ENCODE results near the gene RPS15.
"Not testable (repeated sequence)": the region's sequence is repeated elsewhere in the genome, so short reads cannot be mapped to it uniquely, and the experiment has no call there.

RPS15 gene

DNA sequence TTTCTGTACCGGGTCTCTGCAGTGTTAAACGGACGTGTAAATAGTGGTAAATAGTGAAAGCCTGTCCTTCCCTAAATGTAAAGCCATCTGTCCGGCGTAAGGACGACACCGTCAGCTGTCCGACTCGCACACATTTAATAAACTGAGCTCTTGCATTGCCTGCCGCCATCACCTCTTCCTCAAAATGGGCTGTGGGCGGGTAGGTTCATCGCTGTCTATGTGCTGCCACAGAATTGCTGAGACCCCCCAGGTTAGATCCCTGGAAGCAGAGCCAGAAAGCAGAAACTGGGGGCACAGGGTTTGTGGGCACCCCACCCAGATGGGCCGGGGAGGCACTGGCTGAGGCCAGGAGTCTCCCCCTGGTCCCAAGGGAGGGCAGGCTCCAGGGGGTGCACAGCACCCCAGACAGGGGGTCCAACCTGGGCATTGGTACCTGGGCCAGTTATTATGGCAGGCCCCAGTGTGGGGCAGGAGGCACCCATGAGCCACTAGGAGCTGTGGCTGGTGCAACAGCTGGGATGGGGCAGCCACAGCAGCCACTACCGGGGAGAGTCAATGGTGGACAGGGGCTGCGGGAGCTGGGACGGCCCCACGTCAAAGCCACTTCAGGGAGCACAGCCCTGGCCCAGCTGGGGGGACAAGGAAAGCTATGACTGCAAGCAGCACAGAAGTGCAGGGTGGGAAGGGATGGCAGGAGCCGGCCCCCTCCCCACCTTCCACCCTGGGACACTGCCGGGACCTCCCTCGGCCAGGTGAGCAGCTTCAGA is 35.1 kb downstream of the RPS15 start:
- H3K4me1 ChIP-seq (ENCODE audit: control insufficient read depth, insufficient read depth, low read length) = peaks cover 26% of the 10 kb centered on the region
- H3K9ac ChIP-seq (ENCODE audit: low read length) = no peak overlapping the region
- H3K27me3 ChIP-seq (ENCODE audit: control insufficient read depth, insufficient read depth, low read length) = peaks cover 49% of the 10 kb centered on the region
- no peak overlapping the region for H3K4me3 ChIP-seq (ENCODE audit: low read length)
- H3K9me3 ChIP-seq (ENCODE audit: control insufficient read depth, low read length) = no peaks in the 10 kb centered on the region
- no peaks in the 10 kb centered on the region for H3K36me3 ChIP-seq (ENCODE audit: control insufficient read depth, insufficient read depth, low read length)

DNA sequence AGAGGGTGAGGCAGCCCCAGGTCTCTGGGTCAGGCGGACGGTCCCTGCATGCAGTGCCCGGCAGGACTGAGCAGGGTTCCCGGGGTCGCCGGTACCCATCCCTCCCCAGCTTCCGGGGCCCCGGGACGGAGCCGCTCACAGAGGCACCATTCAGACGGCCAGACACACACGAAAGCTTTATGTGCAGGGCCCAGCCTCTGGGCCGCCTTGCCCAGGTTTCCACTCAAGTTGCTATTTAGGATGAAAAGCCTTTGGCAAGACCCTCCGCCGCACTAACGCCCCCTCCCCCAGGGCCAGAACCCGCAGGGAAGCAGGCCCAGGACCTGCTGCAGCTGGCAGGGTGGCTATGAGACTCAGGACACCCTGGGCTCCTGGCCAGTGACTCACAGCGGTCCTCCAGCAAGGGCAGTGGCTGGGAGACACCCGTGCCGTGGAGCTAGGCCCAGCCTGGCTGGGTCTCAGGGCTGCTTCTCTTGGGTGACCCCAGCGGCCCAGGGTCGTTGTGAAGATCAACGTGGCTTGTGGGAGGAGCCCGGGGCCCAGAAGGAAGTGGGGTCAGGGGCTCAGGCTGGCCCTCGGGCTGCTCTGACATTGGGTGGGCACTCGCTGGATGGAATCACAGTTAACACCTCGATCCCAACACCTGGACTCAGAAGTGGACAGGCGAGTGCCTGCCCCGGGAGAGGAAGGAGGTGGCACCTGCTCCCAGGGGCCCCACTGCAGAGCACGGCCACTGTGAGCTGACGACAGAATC is 36.0 kb downstream of the RPS15 start:
- Histone ChIP-seq H3K9ac (ENCODE audit: low read length) (no peak overlapping the region), H3K4me3 (ENCODE audit: low read length) (no peak overlapping the region), H3K36me3 (ENCODE audit: control insufficient read depth, insufficient read depth, low read length) (no peaks in the 10 kb centered on the region), H3K4me1 (ENCODE audit: control insufficient read depth, insufficient read depth, low read length) (peaks cover 25% of the 10 kb centered on the region), H3K9me3 (ENCODE audit: control insufficient read depth, low read length) (no peaks in the 10 kb centered on the region), H3K27me3 (ENCODE audit: control insufficient read depth, insufficient read depth, low read length) (peaks cover 43% of the 10 kb centered on the region)

DNA sequence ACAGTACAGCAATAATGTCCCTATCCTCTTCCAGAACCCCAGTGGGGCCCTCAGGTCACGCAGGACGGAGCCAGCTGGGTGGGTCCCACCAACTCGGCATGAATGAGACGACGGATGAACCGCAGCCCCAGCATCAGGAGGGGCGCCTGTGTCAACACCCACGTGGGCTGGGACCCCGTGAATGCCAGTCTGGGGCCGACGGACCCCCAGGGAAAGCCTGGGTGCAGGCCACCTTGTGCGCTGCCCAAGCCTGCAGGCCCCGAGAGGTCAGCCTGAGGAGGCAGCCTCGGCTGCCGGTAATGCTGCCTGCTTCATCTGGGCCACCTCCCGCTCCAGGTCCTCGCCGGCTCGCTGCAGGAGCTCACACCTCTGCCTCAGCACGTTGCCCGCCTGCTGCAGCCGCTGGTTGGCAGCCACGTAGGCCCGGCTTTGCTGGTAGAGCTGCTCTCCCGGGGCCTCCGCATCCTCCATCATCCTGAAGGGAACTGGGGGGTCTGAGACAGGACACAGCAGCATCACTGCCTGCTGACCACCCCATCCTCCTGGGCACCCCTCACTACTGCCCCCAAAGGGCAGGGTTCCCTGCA is 36.7 kb downstream of the RPS15 start:
- H3K27me3 ChIP-seq (ENCODE audit: control insufficient read depth, insufficient read depth, low read length) = peaks cover 40% of the 10 kb centered on the region
- no peak overlapping the region for H3K9ac ChIP-seq (ENCODE audit: low read length)
- no peaks in the 10 kb centered on the region for H3K36me3 ChIP-seq (ENCODE audit: control insufficient read depth, insufficient read depth, low read length)
- no peaks in the 10 kb centered on the region for H3K9me3 ChIP-seq (ENCODE audit: control insufficient read depth, low read length)
- H3K4me1 ChIP-seq (ENCODE audit: control insufficient read depth, insufficient read depth, low read length) = peaks cover 24% of the 10 kb centered on the region
- H3K4me3 ChIP-seq (ENCODE audit: low read length) = no peak overlapping the region

DNA sequence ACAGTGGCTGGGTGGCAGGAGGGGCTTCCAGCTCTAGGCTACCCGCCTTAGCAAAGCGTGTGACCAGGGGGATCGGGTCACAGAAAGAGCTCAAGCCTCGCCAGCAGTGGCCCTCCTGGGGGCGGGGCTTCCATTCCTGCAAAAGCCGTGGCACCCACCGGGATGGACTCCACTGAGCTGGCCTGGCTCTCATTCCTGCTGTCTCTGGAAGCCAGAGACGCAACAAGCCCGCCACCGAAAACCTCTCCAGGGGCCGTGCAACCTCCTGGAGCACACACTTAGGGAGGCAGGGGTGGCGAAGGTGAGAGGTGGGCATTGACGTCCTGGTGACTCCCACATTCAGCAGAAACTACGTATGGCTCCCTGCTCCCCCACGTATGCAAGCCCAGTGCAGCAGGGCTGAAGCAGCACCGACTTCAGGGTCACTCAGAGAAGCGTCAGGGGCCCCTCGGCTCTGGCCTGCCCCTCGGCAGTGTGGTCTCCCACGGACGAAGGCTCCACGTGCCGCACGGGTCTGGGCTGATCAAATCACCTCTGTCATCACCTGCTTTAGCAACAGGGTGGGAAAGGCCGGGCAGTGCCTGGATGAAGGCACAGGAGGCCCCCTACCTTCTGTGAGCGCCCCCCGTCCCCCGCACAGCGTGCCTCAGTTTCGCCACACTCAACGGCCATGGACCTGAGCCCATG is 37.7 kb downstream of the RPS15 start:
- no peaks in the 10 kb centered on the region for H3K9me3 ChIP-seq (ENCODE audit: control insufficient read depth, low read length)
- no peak overlapping the region for H3K4me3 ChIP-seq (ENCODE audit: low read length)
- H3K4me1 ChIP-seq (ENCODE audit: control insufficient read depth, insufficient read depth, low read length) = peaks cover 14% of the 10 kb centered on the region
- no peak overlapping the region for H3K9ac ChIP-seq (ENCODE audit: low read length)
- no peaks in the 10 kb centered on the region for H3K36me3 ChIP-seq (ENCODE audit: control insufficient read depth, insufficient read depth, low read length)
- peaks cover 30% of the 10 kb centered on the region for H3K27me3 ChIP-seq (ENCODE audit: control insufficient read depth, insufficient read depth, low read length)

DNA sequence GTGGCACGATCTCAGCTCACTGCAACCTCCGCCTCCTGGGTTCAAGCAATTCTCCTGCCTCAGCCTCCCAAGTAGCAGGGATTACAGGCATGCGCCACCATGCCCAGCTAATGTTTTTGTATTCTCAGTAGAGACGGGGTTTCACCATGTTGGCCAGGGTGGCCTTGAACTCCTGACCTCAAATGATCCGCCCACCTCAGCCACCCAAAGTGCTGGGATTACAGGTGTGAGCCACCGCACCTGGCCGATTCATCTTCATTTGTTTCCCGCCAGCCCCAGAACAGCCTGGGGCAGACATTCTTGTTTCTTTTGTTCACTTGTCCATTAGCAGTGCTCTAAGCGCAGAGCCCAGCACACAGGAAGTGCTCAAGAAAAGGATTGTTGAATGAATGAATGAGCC is 38.9 kb downstream of the RPS15 start:
- not testable (repeated sequence) for H3K9me3 ChIP-seq (ENCODE audit: control insufficient read depth, low read length); H3K9ac ChIP-seq (ENCODE audit: low read length); H3K36me3 ChIP-seq (ENCODE audit: control insufficient read depth, insufficient read depth, low read length); H3K4me1 ChIP-seq (ENCODE audit: control insufficient read depth, insufficient read depth, low read length); H3K4me3 ChIP-seq (ENCODE audit: low read length)
- H3K27me3 ChIP-seq (ENCODE audit: control insufficient read depth, insufficient read depth, low read length) = peaks cover 18% of the 10 kb centered on the region

DNA sequence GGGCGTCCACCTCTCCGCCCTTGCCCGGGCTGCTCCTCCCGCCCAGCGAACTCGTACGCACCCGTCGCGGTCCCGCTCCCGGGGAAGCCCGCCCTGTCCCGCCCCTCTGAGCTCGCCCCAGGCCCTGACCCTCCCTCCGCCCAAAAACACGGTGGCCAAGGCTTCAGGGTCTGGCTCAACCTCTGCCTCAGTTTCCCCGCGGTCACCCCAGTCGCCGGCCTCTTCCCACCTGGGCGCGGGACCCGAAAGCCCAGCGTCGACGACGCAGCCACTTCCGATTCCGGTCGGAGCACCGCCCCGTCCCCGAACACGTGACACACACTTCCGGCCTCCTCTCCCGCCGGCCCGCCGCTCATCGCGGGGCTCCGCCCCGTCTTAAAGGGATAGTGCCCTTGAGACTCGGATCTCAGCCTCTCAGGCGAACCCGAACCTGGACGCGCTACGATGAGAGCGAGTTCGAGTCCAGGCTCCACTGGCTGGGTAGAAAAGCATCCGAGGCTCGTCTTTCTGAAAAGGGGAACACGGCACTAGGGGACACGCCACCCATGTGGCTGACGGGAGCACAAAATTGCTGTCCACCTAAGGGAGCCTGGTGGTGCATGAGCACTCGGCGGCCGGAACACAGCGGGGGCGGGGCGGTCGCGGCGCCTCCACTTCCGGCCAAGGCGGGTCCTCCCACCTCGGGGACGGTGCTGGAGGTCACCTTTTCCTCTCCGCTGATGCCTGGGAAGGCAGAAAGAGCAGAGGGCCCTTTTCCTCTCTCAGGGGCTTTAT is 40.9 kb downstream of the RPS15 start, which contains the start of gene C19orf25:
C19orf25 (minus strand) TSS at position 282 of the 774 bp plus-strand sequence. CDS start 312 bp downstream, outside the sequence.
- no peaks in the 10 kb centered on the region for H3K9me3 ChIP-seq (ENCODE audit: control insufficient read depth, low read length)
- H3K4me3 ChIP-seq (ENCODE audit: low read length) = peak within 1 kb of the TSS; percentile 34
- no peaks in the 10 kb centered on the region for H3K27me3 ChIP-seq (ENCODE audit: control insufficient read depth, insufficient read depth, low read length)
- H3K36me3 ChIP-seq (ENCODE audit: control insufficient read depth, insufficient read depth, low read length) = no peaks in the 10 kb centered on the region
- no peaks in the 10 kb centered on the region for H3K4me1 ChIP-seq (ENCODE audit: control insufficient read depth, insufficient read depth, low read length)
- peak within 1 kb of the TSS; percentile 82 for H3K9ac ChIP-seq (ENCODE audit: low read length)

DNA sequence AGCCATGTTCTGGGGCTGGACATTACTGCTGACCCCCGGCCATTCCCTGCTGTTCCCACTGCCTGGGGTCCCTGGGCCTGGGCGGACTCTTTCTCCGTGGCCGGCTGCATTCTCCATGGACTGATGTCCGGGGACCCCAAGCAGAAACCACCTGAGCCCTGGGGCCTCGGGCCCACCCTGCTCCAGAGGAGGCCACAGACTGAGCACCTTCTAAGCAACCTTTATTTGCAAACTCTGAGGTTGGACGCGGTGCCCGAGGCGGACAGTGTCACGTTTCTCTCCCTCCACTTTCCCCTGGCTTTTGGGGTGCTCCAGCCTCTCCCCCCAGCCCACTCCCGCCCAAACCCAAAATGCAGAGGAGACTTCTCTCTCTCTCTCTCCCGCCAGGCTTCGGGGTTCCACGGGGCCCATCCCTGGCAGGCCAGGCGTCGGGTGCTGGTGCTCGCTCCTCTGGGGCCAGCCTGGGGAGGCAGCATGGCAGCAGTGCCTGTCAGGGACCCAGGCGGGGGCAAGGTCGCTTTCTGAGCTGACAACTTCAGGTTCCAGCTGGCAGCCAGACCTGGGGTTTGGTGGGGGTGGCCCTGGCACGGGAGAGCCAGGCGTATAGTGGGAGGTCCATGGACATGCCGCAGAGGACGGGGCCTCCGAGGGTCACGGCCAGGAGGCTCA is 43.2 kb downstream of the RPS15 start:
- no peaks in the 10 kb centered on the region for H3K4me1 ChIP-seq (ENCODE audit: control insufficient read depth, insufficient read depth, low read length)
- no peak overlapping the region for H3K9ac ChIP-seq (ENCODE audit: low read length)
- no peak overlapping the region for H3K4me3 ChIP-seq (ENCODE audit: low read length)
- H3K9me3 ChIP-seq (ENCODE audit: control insufficient read depth, low read length) = no peaks in the 10 kb centered on the region
- no peaks in the 10 kb centered on the region for H3K36me3 ChIP-seq (ENCODE audit: control insufficient read depth, insufficient read depth, low read length)
- no peaks in the 10 kb centered on the region for H3K27me3 ChIP-seq (ENCODE audit: control insufficient read depth, insufficient read depth, low read length)

DNA sequence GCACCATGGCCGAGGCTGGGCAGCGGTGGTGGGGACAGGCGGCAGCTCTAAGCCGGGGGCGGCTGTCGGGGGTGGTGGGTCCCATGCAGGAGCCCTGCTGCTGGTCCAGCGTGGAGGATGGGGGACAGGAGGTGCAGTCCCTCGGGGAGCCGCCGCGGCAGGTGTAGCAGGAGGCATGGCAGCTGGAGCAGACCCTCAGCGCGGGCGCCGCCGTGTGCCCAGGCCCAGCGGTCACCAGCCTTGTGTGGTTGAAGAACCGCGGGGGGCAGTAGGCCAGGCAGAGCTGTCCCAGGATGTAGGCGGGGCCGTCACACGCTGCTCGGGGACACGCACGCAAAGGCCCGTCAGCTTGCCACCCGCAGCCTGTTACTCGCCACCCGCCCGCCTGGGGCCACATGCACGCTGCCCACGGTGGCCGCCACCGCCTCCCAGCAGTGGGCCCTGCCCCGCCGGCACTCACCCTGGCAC is 43.7 kb downstream of the RPS15 start:
- Histone ChIP-seq H3K36me3 (ENCODE audit: control insufficient read depth, insufficient read depth, low read length) (no peaks in the 10 kb centered on the region), H3K27me3 (ENCODE audit: control insufficient read depth, insufficient read depth, low read length) (no peaks in the 10 kb centered on the region), H3K4me1 (ENCODE audit: control insufficient read depth, insufficient read depth, low read length) (no peaks in the 10 kb centered on the region), H3K9ac (ENCODE audit: low read length) (no peak overlapping the region), H3K9me3 (ENCODE audit: control insufficient read depth, low read length) (no peaks in the 10 kb centered on the region), H3K4me3 (ENCODE audit: low read length) (no peak overlapping the region)

DNA sequence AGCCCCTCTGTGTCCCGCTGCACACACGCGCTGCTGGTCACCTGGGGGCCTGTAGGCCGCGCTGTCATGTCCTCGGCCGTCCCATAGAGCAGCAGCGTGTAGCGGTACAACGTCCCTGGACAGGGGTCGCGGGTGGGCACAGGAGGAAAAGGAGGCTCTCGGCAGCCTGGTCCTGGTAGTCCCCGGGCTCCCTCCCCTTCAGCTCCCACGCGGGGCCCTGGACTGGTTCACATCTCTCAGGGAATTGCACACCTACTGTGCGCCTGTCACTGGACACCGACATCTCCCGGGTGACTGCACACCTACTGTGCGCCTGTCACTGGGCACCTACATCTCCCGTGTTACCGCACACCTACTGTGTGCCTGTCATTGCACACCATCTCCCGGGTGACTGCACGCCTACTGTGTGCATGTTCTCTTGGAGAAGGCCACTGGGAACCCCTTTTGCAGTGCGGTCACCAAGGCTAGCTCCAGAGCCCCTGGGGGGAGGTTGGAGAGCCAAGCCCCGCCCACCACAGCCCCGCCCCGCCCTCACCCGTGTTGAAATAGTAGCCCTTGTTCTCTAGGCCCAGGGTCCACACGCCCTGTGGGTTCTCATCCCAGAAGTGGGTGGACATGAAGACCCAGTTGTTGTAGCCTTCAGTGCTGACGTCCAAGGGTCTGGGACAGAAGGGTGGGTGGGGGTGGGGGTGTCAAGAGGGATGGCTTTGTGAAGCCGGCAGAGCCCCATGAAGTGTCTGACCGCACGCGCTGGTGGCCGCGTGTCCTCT is 44.4 kb downstream of the RPS15 start:
- H3K9me3 ChIP-seq (ENCODE audit: control insufficient read depth, low read length) = no peaks in the 10 kb centered on the region
- no peaks in the 10 kb centered on the region for H3K36me3 ChIP-seq (ENCODE audit: control insufficient read depth, insufficient read depth, low read length)
- H3K4me1 ChIP-seq (ENCODE audit: control insufficient read depth, insufficient read depth, low read length) = no peaks in the 10 kb centered on the region
- no peak overlapping the region for H3K9ac ChIP-seq (ENCODE audit: low read length)
- H3K4me3 ChIP-seq (ENCODE audit: low read length) = no peak overlapping the region
- no peaks in the 10 kb centered on the region for H3K27me3 ChIP-seq (ENCODE audit: control insufficient read depth, insufficient read depth, low read length)

DNA sequence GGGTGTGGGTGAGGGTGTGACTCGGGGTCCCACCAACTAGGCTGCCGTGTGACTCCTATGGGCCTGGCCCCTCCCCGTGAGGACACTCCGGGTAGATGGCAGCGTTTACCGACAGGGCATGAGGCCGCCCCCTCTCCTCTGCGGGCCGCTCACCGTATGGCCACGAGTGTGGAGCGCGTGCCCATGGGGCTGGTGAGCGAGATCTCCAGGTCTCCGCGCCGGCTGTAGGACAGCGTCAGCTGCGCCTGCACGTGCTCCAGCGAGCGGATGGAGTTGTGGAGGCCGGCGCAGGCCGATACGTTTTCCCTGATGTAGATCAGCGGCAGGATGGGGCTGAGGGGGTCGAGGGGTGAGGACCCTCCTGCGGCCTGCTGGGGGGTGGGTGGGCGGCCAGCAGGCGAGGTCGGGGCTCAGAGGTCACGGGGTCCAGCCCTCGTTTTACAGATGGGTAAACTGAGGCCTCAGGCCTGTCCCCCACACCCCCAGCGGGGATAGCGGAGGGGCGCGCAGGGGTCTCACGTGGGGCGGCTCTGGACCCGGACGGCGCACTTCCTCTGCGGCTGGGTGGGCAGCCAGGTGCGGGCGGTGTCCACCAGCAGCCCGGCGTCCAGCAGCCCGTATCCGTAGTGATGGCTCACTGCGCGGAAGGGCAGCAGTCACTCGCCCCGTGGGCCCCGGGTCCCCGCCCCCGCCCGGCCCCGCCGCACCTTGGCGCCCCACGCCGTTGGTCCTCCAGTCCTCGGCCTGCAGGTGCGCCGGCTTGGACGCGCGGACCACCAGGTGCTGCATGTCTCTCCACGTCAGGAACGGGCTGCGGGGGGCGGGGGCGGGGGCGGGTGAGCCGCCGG is 45.2 kb downstream of the RPS15 start:
- Histone ChIP-seq H3K4me1 (ENCODE audit: control insufficient read depth, insufficient read depth, low read length) (no peaks in the 10 kb centered on the region), H3K27me3 (ENCODE audit: control insufficient read depth, insufficient read depth, low read length) (no peaks in the 10 kb centered on the region), H3K4me3 (ENCODE audit: low read length) (no peak overlapping the region), H3K36me3 (ENCODE audit: control insufficient read depth, insufficient read depth, low read length) (no peaks in the 10 kb centered on the region), H3K9ac (ENCODE audit: low read length) (no peak overlapping the region), H3K9me3 (ENCODE audit: control insufficient read depth, low read length) (no peaks in the 10 kb centered on the region)

Data from mucosa of stomach (tissue), 1 donor.